ENCODE data around the gene ZNF831. TPM values are rescaled to one million over a fixed set of nuclear protein-coding genes. Genes with fewer than 3 reads are reported as not detected.

The ZNF831 gene
- total and polyA plus RNA-seq, 10 of the 15 experiments (the other 5 are each of a cell fraction or from before 2014, with no cell fraction given) = 0.01 to 0.97 (median 0.23) TPM

DNA sequence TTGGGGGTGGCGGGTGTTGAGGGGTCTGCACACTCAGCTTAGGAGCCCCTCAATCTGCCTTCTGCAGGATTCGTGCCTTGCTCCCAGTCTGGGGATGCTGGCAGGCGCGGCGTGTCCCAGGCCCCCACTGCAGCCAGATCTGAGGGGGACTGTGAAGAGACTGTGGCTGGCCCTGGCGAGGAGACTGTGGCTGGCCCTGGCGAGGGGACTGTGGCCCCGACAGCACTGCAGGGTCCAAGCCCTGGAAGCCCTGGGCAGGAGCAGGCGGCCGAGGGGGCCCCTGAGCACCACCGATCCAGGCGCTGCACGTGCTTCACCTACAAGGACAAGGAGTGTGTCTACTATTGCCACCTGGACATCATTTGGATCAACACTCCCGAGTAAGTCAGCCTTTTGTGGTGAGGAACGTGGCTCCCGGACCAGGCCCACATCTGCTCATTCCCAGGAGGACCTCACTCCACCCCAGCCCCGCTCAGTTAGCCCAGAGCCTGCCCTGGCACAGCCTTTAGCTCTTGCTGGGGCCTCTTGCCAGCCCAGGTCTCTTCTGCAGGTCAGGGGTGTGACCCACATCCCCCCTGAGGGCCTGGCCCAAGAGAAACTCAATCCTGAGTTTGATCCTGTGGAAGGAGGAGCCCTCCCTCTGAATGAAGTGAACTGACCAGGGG lies 137.9 kb downstream of the ZNF831 start:
- Histone ChIP-seq H3K9ac (ENCODE audit: control insufficient read depth, insufficient read depth, low read length) (no peak overlapping the region), H3K4me3 (no peak overlapping the region), H3K9me3 (replicated peaks; ENCODE audit: control insufficient read depth, insufficient read depth, low read length) (no peaks in the 10 kb centered on the region), H3K27me3 (replicated peaks in 1 of 2; ENCODE audit: control insufficient read depth in 2 of 2, insufficient read depth in 2 of 2, low read length in 1 of 2) (peaks cover 3 to 10% of the 10 kb centered on the region in 2 experiments), H3K4me1 (ENCODE audit: control insufficient read depth, insufficient read depth, low read length) (no peaks in the 10 kb centered on the region), H4K20me1 (ENCODE audit: control insufficient read depth, insufficient read depth) (no peaks in the 10 kb centered on the region), H3K4me2 (ENCODE audit: control insufficient read depth, insufficient read depth) (no peak overlapping the region), H3K36me3 (ENCODE audit: control insufficient read depth in 2 of 2, insufficient read depth in 2 of 2, low read length in 1 of 2) (no peaks in the 10 kb centered on the region), H2AFZ (ENCODE audit: control insufficient read depth, low read depth, low read length) (no peak overlapping the region), H3K79me2 (ENCODE audit: control insufficient read depth, insufficient read depth, low read length) (no peaks in the 10 kb centered on the region), H3K27ac (ENCODE audit: control insufficient read depth, insufficient read depth) (no peak overlapping the region)
- in situ Hi-C loops (cut with MboI) (no loop called here), intact Hi-C loops (cut with micrococcal nuclease; ENCODE audit: unreplicated experiment) (no loop called here)
- ChIA-PET SMC1A (ENCODE audit: uncharacterized antibody, unreplicated experiment) (no interaction called here), POLR2A (no interaction called here), RAD21 (ENCODE audit: unreplicated experiment) (no interaction called here), CTCF (no interaction called here)
- no peak for TF ChIP-seq NRF1 (conservative IDR thresholded peaks at IDR 0.05; ENCODE audit: low read depth, low read length)
- TF ChIP-seq SREBF2 (IDR thresholded peaks at IDR 0.05; ENCODE audit: low read length) = no peak
- no peak for TF ChIP-seq TARDBP (IDR thresholded peaks at IDR 0.05; ENCODE audit: borderline replicate concordance)
- TF ChIP-seq PAX8 (IDR thresholded peaks at IDR 0.05) = no peak
- no peak for TF ChIP-seq GABPA (IDR thresholded peaks at IDR 0.05; ENCODE audit: low read depth)
- no peak for TF ChIP-seq PML (IDR thresholded peaks at IDR 0.05; ENCODE audit: low read length)
- TF ChIP-seq, protein P1, sequence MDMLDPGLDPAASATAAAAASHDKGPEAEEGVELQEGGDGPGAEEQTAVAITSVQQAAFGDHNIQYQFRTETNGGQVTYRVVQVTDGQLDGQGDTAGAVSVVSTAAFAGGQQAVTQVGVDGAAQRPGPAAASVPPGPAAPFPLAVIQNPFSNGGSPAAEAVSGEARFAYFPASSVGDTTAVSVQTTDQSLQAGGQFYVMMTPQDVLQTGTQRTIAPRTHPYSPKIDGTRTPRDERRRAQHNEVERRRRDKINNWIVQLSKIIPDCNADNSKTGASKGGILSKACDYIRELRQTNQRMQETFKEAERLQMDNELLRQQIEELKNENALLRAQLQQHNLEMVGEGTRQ (IDR thresholded peaks at IDR 0.05; ENCODE audit: borderline replicate concordance, low read depth, low read length) = no peak
- TF ChIP-seq, protein P2, sequence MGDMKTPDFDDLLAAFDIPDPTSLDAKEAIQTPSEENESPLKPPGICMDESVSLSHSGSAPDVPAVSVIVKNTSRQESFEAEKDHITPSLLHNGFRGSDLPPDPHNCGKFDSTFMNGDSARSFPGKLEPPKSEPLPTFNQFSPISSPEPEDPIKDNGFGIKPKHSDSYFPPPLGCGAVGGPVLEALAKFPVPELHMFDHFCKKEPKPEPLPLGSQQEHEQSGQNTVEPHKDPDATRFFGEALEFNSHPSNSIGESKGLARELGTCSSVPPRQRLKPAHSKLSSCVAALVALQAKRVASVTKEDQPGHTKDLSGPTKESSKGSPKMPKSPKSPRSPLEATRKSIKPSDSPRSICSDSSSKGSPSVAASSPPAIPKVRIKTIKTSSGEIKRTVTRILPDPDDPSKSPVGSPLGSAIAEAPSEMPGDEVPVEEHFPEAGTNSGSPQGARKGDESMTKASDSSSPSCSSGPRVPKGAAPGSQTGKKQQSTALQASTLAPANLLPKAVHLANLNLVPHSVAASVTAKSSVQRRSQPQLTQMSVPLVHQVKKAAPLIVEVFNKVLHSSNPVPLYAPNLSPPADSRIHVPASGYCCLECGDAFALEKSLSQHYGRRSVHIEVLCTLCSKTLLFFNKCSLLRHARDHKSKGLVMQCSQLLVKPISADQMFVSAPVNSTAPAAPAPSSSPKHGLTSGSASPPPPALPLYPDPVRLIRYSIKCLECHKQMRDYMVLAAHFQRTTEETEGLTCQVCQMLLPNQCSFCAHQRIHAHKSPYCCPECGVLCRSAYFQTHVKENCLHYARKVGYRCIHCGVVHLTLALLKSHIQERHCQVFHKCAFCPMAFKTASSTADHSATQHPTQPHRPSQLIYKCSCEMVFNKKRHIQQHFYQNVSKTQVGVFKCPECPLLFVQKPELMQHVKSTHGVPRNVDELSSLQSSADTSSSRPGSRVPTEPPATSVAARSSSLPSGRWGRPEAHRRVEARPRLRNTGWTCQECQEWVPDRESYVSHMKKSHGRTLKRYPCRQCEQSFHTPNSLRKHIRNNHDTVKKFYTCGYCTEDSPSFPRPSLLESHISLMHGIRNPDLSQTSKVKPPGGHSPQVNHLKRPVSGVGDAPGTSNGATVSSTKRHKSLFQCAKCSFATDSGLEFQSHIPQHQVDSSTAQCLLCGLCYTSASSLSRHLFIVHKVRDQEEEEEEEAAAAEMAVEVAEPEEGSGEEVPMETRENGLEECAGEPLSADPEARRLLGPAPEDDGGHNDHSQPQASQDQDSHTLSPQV (IDR thresholded peaks at IDR 0.05) = no peak
- no peak for TF ChIP-seq RELA (IDR thresholded peaks at IDR 0.05; ENCODE audit: borderline replicate concordance, partially characterized antibody)
- TF ChIP-seq YBX1 (IDR thresholded peaks at IDR 0.05) = no peak
- TF ChIP-seq, protein P3, sequence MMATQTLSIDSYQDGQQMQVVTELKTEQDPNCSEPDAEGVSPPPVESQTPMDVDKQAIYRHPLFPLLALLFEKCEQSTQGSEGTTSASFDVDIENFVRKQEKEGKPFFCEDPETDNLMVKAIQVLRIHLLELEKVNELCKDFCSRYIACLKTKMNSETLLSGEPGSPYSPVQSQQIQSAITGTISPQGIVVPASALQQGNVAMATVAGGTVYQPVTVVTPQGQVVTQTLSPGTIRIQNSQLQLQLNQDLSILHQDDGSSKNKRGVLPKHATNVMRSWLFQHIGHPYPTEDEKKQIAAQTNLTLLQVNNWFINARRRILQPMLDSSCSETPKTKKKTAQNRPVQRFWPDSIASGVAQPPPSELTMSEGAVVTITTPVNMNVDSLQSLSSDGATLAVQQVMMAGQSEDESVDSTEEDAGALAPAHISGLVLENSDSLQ (IDR thresholded peaks at IDR 0.05) = no peak
- TF ChIP-seq ZNF24 (IDR thresholded peaks at IDR 0.05) = no peak
- no peak for TF ChIP-seq ZNF622 (IDR thresholded peaks at IDR 0.05)
- TF ChIP-seq, protein P4, sequence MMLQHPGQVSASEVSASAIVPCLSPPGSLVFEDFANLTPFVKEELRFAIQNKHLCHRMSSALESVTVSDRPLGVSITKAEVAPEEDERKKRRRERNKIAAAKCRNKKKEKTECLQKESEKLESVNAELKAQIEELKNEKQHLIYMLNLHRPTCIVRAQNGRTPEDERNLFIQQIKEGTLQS (IDR thresholded peaks at IDR 0.05; ENCODE audit: borderline replicate concordance, extremely low read depth, low read depth, low read length) = no peak
- no peak for TF ChIP-seq CBX5 (IDR thresholded peaks at IDR 0.05; ENCODE audit: low read depth)
- no peak for TF ChIP-seq RUNX3 (IDR thresholded peaks at IDR 0.05; ENCODE audit: low read length)
- ATAC-seq (no peak), DNase-seq (ENCODE audit: low read depth, low spot score) (no peak), FAIRE-seq (no peak)
- BruUV-seq (replicated peaks) = no TSS peak
- WGBS (ENCODE audit: insufficient coverage, insufficient replicate concordance, low lambda C conversion rate, missing lambda C conversion rate) = 36% methylated on average over 14 of the region's 17 CpGs

Data from GM12878 (cell line).